SK-N-SH treated with all-trans-retinoic acid at 6 μM for 48 hours (cell line): ENCODE results near the gene LHFPL3.

Experiments used
- CREB5 ChIP-seq: fragments of 250-450 bp; sonication (Bioruptor Pico); IDR thresholded peaks from 2 replicates; pipeline ENCODE4 v1.5.1; 2020; ENCODE audit warnings: low read depth, mild to moderate bottlenecking, moderate library complexity
- PATZ1 ChIP-seq: fragments of 250-450 bp; sonication (Bioruptor Pico); IDR thresholded peaks from 2 replicates; pipeline ENCODE4 v1.8.0; 2020; ENCODE audit warnings: mild to moderate bottlenecking, moderate library complexity, borderline replicate concordance
- RARB ChIP-seq: fragments of 250-450 bp; sonication (Bioruptor Pico); IDR thresholded peaks from 2 replicates; pipeline ENCODE4 v1.8.0; 2021; ENCODE audit warnings: mild to moderate bottlenecking, moderate library complexity
- SNAI2 ChIP-seq: fragments of 250-450 bp; sonication (Bioruptor Pico); IDR thresholded peaks from 2 replicates; pipeline ENCODE4 v1.5.0; 2020; ENCODE audit warnings: mild to moderate bottlenecking, moderate library complexity
- TSHZ2 ChIP-seq: fragments of 250-450 bp; sonication (Bioruptor Pico); IDR thresholded peaks from 2 replicates; pipeline ENCODE4 v1.5.0; 2020; ENCODE audit warnings: mild to moderate bottlenecking, moderate library complexity

GRCh38 chr7:104700336-104700735 is 371.9 kb downstream of the LHFPL3 start:
- TF ChIP-seq SNAI2 (CRISPR knock-in tag) (no peak), CREB5 (CRISPR knock-in tag) (no peak), PATZ1 (CRISPR knock-in tag) (no peak), RARB (CRISPR knock-in tag) (no peak), TSHZ2 (CRISPR knock-in tag) (no peak)
